Lower leg skin (tissue), 4 donors: ENCODE data around the gene CLEC16A. TPM values are rescaled to one million over a fixed set of nuclear protein-coding genes. Genes with fewer than 3 reads are reported as not detected.

Source experiments
- DNase-seq, 2 donors: peaks; one replicate each; pipeline ENCODE4 v3.0.0-alpha.2; 2019; ENCODE audit warnings: low spot score in 2 of 2
- H3K4me3 ChIP-seq: fragments of 200-600 bp; sonication (generic); 2 replicates; pipeline ENCODE4 v1.5.1; 2017; ENCODE audit warnings: mild to moderate bottlenecking, low read depth; ENCODE audit not compliant: poor library complexity, severe bottlenecking
- POLR2A ChIP-seq, 2 donors: fragments of 450-650 bp; IDR thresholded peaks; one replicate each; pipeline ENCODE4 v1.6.1; 2016 to 2017; ENCODE audit warnings: antibody characterized with exemption in 2 of 2, mild to moderate bottlenecking in 1 of 2, moderate library complexity in 1 of 2
- WGBS, 2 donors: methylation state at CpG; one replicate each; pipeline ENCODE4 v1.1.5; 2018; 5-methylcytosine and 5-hydroxymethylcytosine counted together
- intact Hi-C: fragments of 100-400 bp; cut with DNase I; formaldehyde crosslinking; loops from one replicate; pipeline ENCODE4 v1.15.0; 2023; ENCODE audit warnings: low total_unique reads
- total RNA-seq, 4 donors: library from RNA; depleted of rRNA; stranded (reverse); fragments of >200 nt; gene quantifications; one replicate each; pipeline ENCODE4 v1.1.0, GENCODE V29; 2016
- TF ChIP-seq, protein P1 (sequence below), 3 donors: fragments of 450-650 bp; IDR thresholded peaks; one replicate each; pipeline ENCODE4 v1.5.1; 2016; ENCODE audit warnings: antibody characterized with exemption in 3 of 3, mild to moderate bottlenecking in 3 of 3, moderate library complexity in 2 of 3

Gene CLEC16A
- total RNA-seq, 4 donors from 2014 or later = 26.8 to 30.0 (median 29.5) TPM

DNA sequence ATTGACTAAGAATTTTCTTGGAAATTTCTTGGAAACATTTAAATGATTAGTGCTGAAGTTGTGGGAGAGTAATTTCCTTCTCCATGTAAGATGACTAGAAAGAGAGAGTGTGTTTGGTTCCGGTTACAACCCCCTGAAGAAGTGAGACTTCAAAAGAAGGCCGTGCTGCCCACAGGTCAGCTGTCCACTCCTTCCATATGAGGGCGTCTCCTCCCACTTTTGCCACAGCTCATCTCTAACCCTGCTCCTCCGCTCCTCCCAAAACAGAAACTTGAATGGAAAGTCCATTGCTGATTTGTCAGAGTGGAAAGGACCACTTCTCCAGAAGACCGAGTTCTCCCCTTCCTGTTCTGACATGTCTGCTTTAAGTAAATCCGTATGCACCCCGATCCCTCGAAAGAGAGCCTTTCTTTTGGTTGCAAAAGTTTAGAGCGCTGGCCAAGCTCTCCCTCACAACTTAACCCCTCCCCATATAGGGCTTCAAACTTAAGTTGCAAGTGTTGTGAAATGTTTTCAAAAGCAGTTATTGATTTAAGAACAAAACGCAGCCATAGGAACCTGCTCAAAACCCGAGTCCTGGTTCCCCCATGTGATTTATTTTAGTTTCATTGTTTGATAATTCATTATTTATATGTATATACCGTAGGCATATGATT, 182.2 kb downstream of the CLEC16A start:
- WGBS, 2 donors = 85 to 87% methylated on average over 12 of the region's 12 CpGs
- TF ChIP-seq, protein P1, sequence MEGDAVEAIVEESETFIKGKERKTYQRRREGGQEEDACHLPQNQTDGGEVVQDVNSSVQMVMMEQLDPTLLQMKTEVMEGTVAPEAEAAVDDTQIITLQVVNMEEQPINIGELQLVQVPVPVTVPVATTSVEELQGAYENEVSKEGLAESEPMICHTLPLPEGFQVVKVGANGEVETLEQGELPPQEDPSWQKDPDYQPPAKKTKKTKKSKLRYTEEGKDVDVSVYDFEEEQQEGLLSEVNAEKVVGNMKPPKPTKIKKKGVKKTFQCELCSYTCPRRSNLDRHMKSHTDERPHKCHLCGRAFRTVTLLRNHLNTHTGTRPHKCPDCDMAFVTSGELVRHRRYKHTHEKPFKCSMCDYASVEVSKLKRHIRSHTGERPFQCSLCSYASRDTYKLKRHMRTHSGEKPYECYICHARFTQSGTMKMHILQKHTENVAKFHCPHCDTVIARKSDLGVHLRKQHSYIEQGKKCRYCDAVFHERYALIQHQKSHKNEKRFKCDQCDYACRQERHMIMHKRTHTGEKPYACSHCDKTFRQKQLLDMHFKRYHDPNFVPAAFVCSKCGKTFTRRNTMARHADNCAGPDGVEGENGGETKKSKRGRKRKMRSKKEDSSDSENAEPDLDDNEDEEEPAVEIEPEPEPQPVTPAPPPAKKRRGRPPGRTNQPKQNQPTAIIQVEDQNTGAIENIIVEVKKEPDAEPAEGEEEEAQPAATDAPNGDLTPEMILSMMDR (IDR thresholded peaks at IDR 0.05) = no peak
- no peak for TF ChIP-seq POLR2A (IDR thresholded peaks at IDR 0.05)
- no peak overlapping the region for H3K4me3 ChIP-seq
- intact Hi-C loops = no loop called here
- no peak for DNase-seq

DNA sequence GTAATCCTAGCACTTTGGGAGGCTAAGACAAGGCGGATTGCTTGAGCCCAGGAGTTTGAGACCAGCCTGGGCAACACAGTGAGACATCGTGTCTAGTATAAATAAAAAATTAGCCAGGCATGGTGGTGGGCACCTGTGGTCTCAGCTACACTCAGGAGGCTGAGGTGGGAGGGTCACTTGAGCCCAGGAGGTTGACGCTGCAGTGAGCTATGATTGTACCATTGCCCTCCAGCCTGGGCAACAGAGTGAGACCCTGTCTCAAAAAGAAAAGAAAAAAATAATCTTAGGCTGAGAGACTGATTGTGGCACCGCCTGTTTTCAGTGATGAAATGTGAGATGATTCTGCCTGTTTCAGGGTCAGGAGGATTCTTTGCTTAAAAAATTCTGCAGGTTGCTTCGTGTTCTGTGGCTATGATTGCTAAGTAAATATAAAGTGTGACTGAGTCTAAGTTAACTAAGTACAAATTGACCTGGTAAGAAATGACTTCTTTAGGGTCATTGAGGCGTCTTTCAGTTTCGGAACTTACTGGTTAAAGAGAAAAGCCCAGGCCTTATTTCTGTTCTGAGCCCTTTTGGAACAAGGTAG, 183.3 kb downstream of the CLEC16A start:
- no peak overlapping the region for H3K4me3 ChIP-seq
- WGBS, 2 donors = 94 to 96% methylated on average over 7 of the region's 7 CpGs
- no peak for TF ChIP-seq POLR2A (IDR thresholded peaks at IDR 0.05)
- TF ChIP-seq, protein P1 (IDR thresholded peaks at IDR 0.05) = no peak
- intact Hi-C loops = no loop called here
- DNase-seq = no peak

DNA sequence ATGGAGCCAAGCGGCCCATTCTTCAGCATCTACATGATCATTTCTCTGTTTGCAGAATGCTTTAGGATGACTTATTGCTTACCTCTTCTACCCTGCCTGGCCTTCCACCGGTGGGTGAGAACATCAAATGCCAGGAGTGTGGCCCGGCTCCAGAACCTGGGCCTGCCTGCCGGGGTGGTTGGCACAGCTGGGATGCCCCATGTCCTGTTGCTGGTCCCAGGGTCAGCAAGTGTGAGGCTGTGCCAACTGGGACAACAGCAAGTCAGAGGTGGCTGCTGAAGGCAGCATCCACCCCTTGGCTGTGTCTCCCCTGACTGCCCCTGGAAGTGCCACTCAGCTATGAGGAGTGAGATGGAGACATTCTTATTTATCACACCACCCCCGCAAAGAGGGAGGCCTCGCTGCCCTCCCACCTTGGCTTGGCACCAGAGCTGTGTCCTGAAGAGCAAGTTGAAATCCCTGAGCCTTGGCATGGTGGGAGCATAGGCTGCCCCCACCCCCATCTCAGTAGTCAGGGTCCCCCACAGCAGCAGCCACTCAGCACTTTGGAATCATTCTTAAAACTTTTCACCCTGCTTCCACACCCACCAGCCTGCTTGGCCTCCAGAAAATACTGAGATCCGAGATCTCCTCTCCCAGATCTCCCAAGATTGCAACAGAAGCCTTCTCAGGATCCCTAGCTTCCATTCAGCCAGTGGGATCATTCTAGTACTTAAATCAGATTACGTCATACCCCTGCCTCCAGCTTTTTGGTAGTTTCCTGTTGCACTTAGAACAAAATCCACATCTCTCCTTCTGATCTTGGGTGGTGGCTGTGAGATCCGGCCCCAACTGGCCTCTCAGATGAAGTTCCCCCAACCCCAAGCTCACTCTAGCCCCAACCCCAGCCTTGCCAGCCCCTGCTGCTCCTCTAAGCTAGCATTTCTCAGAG, 184.1 kb downstream of the CLEC16A start:
- whole genome bisulfite sequencing, 2 donors = 73 to 77% methylated on average over 9 of the region's 9 CpGs
- H3K4me3 ChIP-seq = no peak overlapping the region
- DNase-seq = no peak
- intact Hi-C loops = no loop called here
- TF ChIP-seq, protein P1 (IDR thresholded peaks at IDR 0.05) = no peak
- no peak for TF ChIP-seq POLR2A (IDR thresholded peaks at IDR 0.05)

DNA sequence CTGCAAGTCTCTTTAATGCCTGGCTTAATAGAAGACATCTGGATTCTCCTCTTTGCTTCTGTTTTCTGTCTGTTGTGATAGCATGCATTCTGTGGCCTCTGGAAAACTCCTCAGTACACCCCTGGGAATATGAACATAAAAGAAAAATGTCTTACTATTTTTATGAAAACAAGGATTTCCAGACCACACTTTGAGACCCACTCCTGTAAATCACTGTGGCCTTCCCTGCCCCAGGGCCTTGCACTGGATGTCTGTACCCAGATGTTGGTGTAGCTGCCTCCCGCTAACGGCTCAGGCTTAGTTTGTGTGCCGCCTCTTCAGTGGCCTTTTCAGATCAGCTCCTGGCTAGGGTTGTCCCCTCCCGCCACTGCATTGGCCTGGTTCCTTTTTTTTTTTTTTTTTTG, 185.0 kb downstream of the CLEC16A start:
- TF ChIP-seq POLR2A (IDR thresholded peaks at IDR 0.05) = no peak
- TF ChIP-seq, protein P1 (IDR thresholded peaks at IDR 0.05) = no peak
- H3K4me3 ChIP-seq = no peak overlapping the region
- intact Hi-C loops = no loop called here
- DNase-seq = no peak
- 58 to 70% methylated on average over 4 of the region's 4 CpGs for WGBS, 2 donors

DNA sequence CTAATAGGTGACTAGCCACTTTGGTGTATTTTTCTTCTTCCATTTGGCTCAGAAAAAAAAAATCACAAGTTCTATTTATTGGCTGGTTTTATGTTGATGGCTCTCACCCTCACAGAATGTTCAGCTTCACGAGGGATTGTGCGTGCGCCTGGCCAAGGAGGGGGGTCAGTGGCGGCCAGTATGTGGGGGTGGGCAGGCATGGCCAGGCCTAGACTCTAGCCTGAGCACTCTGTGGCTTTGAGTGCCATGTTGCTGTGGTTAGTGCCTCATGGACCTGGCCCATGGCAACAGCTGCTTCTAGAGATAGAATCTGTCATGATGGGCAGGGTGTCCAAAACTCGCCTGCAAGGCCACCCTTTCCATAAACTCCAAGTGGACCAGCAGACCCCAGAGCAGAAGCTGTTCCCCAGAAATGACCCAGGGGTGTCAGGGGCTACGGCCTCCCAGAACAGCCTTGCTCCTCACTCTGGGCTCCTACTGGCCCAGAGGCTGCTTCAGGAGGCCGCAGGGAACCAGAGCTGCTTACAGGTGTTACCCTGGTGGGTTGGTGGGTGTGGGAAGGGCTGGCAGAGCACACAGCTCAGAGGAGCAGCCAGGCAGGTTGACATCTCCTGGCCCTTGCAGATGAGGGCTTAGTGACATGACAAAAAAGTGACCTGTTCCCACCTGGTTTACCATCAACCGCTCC, 186.8 kb downstream of the CLEC16A start:
- no peak overlapping the region for H3K4me3 ChIP-seq
- 94 to 99% methylated on average over 8 of the region's 8 CpGs for WGBS, 2 donors
- TF ChIP-seq POLR2A (IDR thresholded peaks at IDR 0.05) = no peak
- TF ChIP-seq, protein P1 (IDR thresholded peaks at IDR 0.05) = no peak
- no peak for DNase-seq
- intact Hi-C loops = no loop called here
